Measurements from ENCODE around the gene LYPLAL1.

DNA sequence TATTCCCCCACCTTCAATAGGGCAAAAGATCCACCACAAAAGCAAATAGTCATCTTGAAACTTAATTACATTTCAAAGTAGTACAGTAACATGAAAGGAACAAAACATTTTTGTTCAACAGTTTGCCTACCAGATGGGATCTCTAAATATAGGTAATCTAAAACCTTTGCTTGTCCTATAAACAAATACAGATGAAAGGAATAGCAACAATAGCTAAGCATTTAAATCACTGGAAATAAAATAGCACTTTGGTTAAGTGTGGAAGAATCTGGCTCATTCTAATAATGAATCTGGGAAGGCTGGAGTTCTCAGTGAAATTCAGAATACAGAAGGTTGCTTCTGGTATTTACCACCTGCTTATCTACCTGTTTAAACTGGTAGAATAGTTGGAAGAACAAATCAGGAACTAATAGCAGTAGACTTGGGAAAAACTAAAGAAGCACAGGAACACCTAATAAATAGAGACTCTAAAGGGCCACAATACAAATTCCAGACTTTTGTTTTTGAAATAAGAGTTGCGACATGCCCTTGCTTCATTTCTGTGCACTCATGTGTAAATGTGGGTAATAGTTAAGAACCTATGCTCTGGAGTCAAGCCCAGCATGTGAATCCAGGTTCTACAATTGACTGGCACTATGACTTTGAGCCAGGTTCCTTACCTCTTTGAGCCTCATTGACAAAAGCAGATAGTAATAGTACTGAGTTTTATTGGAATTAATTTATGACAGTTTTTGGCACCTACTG, 2.3 kb upstream of the LYPLAL1 start:
- no peak for TF ChIP-seq EZH2 (IDR thresholded peaks at IDR 0.05; ENCODE audit: insufficient read depth, low read length)
- TF ChIP-seq, protein P1, sequence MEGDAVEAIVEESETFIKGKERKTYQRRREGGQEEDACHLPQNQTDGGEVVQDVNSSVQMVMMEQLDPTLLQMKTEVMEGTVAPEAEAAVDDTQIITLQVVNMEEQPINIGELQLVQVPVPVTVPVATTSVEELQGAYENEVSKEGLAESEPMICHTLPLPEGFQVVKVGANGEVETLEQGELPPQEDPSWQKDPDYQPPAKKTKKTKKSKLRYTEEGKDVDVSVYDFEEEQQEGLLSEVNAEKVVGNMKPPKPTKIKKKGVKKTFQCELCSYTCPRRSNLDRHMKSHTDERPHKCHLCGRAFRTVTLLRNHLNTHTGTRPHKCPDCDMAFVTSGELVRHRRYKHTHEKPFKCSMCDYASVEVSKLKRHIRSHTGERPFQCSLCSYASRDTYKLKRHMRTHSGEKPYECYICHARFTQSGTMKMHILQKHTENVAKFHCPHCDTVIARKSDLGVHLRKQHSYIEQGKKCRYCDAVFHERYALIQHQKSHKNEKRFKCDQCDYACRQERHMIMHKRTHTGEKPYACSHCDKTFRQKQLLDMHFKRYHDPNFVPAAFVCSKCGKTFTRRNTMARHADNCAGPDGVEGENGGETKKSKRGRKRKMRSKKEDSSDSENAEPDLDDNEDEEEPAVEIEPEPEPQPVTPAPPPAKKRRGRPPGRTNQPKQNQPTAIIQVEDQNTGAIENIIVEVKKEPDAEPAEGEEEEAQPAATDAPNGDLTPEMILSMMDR (IDR thresholded peaks at IDR 0.05; ENCODE audit: insufficient read depth, low read depth, low read length) = no peak

All from astrocyte (in vitro differentiated cells and primary cell).